GM21528 (cell line): ENCODE measurements around the gene ANGPTL2.

Experiments
- ATAC-seq: cut with Tn5 transposase; IDR thresholded peaks from one replicate; pipeline ENCODE4 v1.9.1; 2021; ENCODE audit warnings: mild to moderate bottlenecking, moderate library complexity; ENCODE audit not compliant: unreplicated experiment, low FRiP score

Gene ANGPTL2

GRCh38 chr9:127137640-127138360 is 15.4 kb upstream of the ANGPTL2 start:
- ATAC-seq: no peak

GRCh38 chr9:127136880-127137639 is 14.6 kb upstream of the ANGPTL2 start:
- ATAC-seq: no peak

GRCh38 chr9:127136081-127136879 is 13.8 kb upstream of the ANGPTL2 start:
- ATAC-seq: no peak

GRCh38 chr9:127135056-127135745 is 12.8 kb upstream of the ANGPTL2 start:
- ATAC-seq: no peak

GRCh38 chr9:127133739-127134167 is 11.3 kb upstream of the ANGPTL2 start:
- no peak for ATAC-seq

GRCh38 chr9:127132921-127133647 is 10.6 kb upstream of the ANGPTL2 start:
- ATAC-seq: no peak

- ATAC-seq: no peak
Measured at GRCh38 chr9:127132375-127132774, 9.9 kb upstream of the ANGPTL2 start.

GRCh38 chr9:127131871-127132270 is 9.4 kb upstream of the ANGPTL2 start:
- ATAC-seq: no peak

- ATAC-seq: no peak
Measured at GRCh38 chr9:127130661-127131538, 8.5 kb upstream of the ANGPTL2 start.

GRCh38 chr9:127130235-127130634 is 7.8 kb upstream of the ANGPTL2 start:
- ATAC-seq: no peak

- ATAC-seq: no peak
Measured at GRCh38 chr9:127129718-127130085, 7.3 kb upstream of the ANGPTL2 start.

- no peak for ATAC-seq
Measured at GRCh38 chr9:127129073-127129717, 6.8 kb upstream of the ANGPTL2 start.

- no peak for ATAC-seq
Measured at GRCh38 chr9:127128341-127129072, 6.1 kb upstream of the ANGPTL2 start.

- ATAC-seq: no peak
Measured at GRCh38 chr9:127126971-127127370, 4.5 kb upstream of the ANGPTL2 start.

GRCh38 chr9:127124792-127125191 is 2.4 kb upstream of the ANGPTL2 start:
- ATAC-seq: no peak

- no peak for ATAC-seq
Measured at GRCh38 chr9:127124111-127124531, 1.7 kb upstream of the ANGPTL2 start.

- no peak for ATAC-seq
Measured at GRCh38 chr9:127123064-127123890, 842 bp upstream of the ANGPTL2 start.
